Testis (tissue), 3 donors: ENCODE results near the gene CD81. TPM values are rescaled to one million over a fixed set of nuclear protein-coding genes. Genes with fewer than 3 reads are reported as not detected.

Experiments
- DNase-seq: peaks from one replicate; pipeline ENCODE4 v3.0.0-alpha.2; 2019
- H3K27ac ChIP-seq, 2 donors: fragments of 200-600 bp; sonication (generic); one replicate each; pipeline ENCODE4 v1.5.1; 2019
- H3K27me3 ChIP-seq: fragments of 200-600 bp; sonication (generic); one replicate; pipeline ENCODE4 v1.5.1; 2019
- H3K36me3 ChIP-seq: fragments of 200-600 bp; sonication (generic); one replicate; pipeline ENCODE4 v1.5.1; 2017; ENCODE audit warnings: low read depth; ENCODE audit errors: missing control alignments
- H3K4me1 ChIP-seq: fragments of 200-600 bp; sonication (generic); one replicate; pipeline ENCODE4 v1.5.1; 2019
- H3K4me3 ChIP-seq, 2 donors: fragments of 200-600 bp; sonication (generic); one replicate each; pipeline ENCODE4 v1.5.1; 2017 to 2019
- H3K9me3 ChIP-seq: fragments of 200-600 bp; sonication (generic); one replicate; pipeline ENCODE4 v1.5.1; 2017
- POLR2A ChIP-seq: fragments of 450-650 bp; IDR thresholded peaks from one replicate; pipeline ENCODE4 v1.6.1; 2017; ENCODE audit warnings: antibody characterized with exemption, mild to moderate bottlenecking, moderate library complexity
- WGBS, 2 donors: methylation state at CpG; one replicate each; pipeline ENCODE4 v1.1.5; 2018; 5-methylcytosine and 5-hydroxymethylcytosine counted together
- intact Hi-C: fragments of 100-400 bp; cut with DNase I; formaldehyde crosslinking; loops from one replicate; pipeline ENCODE4 v1.15.1; 2023; ENCODE audit warnings: low total_unique reads
- polyA plus RNA-seq: library from polyadenylated mRNA; stranded (reverse); fragments of 350-450 nt; fragmentation: Illumina TruSeq; extraction: RNeasy Lipid Tissue Mini Kit (QIAGEN cat#74804); gene quantifications from one replicate; pipeline ENCODE4 v1.2.3, GENCODE V29; 2014; ENCODE audit warnings: low read depth, low replicate concordance; ENCODE audit not compliant: insufficient read depth
- total RNA-seq, 2 donors: library from RNA; depleted of rRNA; stranded (reverse); fragments of >200 nt; gene quantifications; one replicate each; pipeline ENCODE4 v1.2.3, GENCODE V29; 2016
- TF ChIP-seq, protein P1 (sequence below), 3 experiments: fragments of 450-650 bp in 2 of 3; fragments of 200-600 bp in 1 of 3; sonication (generic) in 1 of 3; IDR thresholded peaks; one replicate each; pipeline ENCODE4 v1.5.1; 2016 to 2019; ENCODE audit warnings: antibody characterized with exemption in 3 of 3, mild to moderate bottlenecking in 2 of 3, moderate library complexity in 1 of 3

CD81 gene
- total and polyA plus RNA-seq, 3 donors from 2014 or later = 541 to 829 (median 665) TPM

DNA sequence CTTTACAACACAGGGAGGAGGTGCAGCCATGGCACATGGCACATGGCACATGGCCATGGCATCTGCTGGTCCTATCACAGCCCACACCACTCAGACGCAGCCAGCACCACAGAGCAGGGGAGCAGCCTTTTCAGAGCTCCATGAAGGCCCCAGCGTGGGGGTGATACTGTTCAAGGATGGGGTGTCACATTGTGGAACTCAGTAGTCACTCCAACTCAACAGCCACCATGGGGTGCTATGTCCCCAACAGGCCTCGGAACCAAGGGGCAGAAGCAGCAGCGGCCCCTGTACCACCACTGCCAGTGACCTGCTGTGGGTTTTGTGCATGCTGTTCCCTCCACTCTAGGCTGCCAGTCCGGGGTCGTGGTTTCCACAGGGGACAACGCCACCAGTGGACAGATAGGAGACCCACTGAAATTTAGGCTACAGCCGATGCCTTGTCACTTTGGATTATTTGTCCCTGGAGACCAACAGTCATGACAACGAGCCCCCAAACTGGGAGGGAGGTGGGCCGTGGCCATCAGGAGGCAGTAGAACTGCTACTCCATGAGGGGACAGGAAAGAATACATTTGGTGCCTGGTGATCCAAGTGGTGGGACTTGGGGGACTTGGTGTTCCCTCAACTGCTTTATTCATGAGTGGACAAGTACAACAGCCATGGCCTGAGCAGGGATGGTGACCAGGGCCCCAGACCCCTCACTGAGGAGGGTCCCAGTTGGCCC is 30.4 kb upstream of the CD81 start:
- no peak for DNase-seq

DNA sequence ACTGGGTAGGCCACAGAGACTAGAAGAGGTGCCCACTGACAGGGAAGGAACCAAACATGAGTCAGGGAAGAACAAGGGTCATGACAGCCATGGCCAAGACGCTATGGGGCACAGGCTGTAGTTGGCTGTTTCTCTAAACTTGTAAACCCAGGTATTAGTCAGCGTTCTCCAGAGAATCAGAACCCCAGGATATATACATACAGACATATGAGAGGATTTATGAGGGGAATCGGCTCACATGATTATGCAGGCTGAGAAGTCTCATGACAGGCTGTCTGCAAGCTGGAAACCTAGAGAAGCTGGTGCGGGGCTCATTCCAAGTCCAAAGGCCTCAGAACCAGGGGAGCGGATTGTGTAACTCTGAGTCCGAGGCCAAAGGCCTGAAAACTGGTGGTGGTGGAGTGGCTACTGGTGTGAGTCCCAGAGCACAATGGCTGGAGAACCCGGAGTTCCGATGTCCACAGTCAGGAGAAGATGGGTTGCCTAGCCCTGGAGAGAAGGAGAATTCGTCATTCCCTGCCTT is 29.7 kb upstream of the CD81 start:
- intact Hi-C loops = no loop called here
- Histone ChIP-seq H3K27me3 (no peaks in the 10 kb centered on the region), H3K36me3 (no peaks in the 10 kb centered on the region), H3K4me3 (no peak overlapping the region), H3K9me3 (no peaks in the 10 kb centered on the region), H3K27ac (no peak overlapping the region), H3K4me1 (peaks cover 3% of the 10 kb centered on the region)
- 79 to 85% methylated on average over 9 of the region's 9 CpGs for WGBS, 2 donors
- TF ChIP-seq, protein P1, sequence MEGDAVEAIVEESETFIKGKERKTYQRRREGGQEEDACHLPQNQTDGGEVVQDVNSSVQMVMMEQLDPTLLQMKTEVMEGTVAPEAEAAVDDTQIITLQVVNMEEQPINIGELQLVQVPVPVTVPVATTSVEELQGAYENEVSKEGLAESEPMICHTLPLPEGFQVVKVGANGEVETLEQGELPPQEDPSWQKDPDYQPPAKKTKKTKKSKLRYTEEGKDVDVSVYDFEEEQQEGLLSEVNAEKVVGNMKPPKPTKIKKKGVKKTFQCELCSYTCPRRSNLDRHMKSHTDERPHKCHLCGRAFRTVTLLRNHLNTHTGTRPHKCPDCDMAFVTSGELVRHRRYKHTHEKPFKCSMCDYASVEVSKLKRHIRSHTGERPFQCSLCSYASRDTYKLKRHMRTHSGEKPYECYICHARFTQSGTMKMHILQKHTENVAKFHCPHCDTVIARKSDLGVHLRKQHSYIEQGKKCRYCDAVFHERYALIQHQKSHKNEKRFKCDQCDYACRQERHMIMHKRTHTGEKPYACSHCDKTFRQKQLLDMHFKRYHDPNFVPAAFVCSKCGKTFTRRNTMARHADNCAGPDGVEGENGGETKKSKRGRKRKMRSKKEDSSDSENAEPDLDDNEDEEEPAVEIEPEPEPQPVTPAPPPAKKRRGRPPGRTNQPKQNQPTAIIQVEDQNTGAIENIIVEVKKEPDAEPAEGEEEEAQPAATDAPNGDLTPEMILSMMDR (IDR thresholded peaks at IDR 0.05) = no peak
- TF ChIP-seq POLR2A = no peak
- no peak for DNase-seq

More for the DNA sequence above, 30.4 kb upstream of the CD81 start:
- Histone ChIP-seq H3K27ac (no peak overlapping the region), H3K36me3 (no peaks in the 10 kb centered on the region), H3K4me3 (no peak overlapping the region), H3K27me3 (no peaks in the 10 kb centered on the region), H3K4me1 (peaks cover 3% of the 10 kb centered on the region), H3K9me3 (no peaks in the 10 kb centered on the region)
- TF ChIP-seq, protein P1 (IDR thresholded peaks at IDR 0.05) = no peak
- TF ChIP-seq POLR2A = no peak
- WGBS, 2 donors = 81 to 86% methylated on average over 8 to 10 of the region's 10 CpGs
- intact Hi-C loops = no loop called here

DNA sequence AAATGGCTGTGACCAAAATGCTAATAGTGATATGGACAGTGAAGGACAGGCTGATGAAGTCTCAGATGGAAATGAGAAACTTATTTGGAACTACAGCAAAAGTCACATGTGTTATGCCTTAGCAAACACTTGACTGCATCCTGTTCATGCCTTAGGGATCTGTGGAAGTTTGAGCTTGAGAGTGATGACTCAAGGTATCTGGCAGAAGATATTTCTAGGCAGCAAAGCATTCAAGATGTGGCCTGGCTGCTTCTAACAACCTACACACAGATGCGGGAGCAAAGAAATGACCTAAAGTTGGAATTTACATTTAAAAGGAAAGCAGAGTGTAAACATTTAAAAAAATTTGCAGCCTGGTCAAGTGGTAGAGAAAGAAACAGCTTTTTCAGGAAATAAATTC is 28.1 kb upstream of the CD81 start:
- intact Hi-C loops = no loop called here
- no peak for DNase-seq

DNA sequence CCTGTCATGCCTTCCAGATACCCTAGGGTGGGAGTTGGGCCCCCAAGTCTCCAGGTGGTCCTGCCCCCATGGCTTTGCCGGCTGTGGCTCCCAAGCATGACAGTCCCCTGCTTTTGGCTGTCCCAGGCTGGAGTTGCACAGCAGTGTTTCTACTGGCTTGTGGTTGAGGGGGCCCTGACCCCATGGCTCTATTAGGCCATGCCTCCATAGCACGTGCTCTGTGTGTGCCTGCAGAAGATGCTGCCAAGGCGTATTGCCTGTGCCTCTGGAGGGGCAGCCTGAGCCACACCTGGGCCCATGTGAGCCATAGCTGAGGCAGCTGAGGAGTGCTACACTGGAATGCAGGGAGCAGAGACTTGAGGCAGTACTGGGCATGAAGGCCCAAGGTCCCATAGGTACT is 25.4 kb upstream of the CD81 start:
- Histone ChIP-seq H3K27me3 (no peaks in the 10 kb centered on the region), H3K9me3 (no peaks in the 10 kb centered on the region), H3K36me3 (no peaks in the 10 kb centered on the region), H3K27ac (no peak overlapping the region), H3K4me1 (no peaks in the 10 kb centered on the region), H3K4me3 (no peak overlapping the region)
- no peak for TF ChIP-seq POLR2A
- TF ChIP-seq, protein P1 (IDR thresholded peaks at IDR 0.05) = no peak
- intact Hi-C loops = no loop called here
- no peak for DNase-seq
- 76 to 100% methylated on average over 1 to 3 of the region's 3 CpGs for WGBS, 2 donors

More for the DNA sequence above, 28.1 kb upstream of the CD81 start:
- no peak overlapping the region for H3K27ac ChIP-seq
- H3K36me3 ChIP-seq = no peaks in the 10 kb centered on the region
- H3K4me3 ChIP-seq = no peak overlapping the region
- TF ChIP-seq, protein P1 (IDR thresholded peaks at IDR 0.05) = no peak
- no peak for TF ChIP-seq POLR2A
- H3K4me1 ChIP-seq = no peaks in the 10 kb centered on the region
- H3K27me3 ChIP-seq = no peaks in the 10 kb centered on the region
- WGBS, 2 donors = 91 to 100% methylated on average over 1 of the region's 1 CpG
- no peaks in the 10 kb centered on the region for H3K9me3 ChIP-seq

DNA sequence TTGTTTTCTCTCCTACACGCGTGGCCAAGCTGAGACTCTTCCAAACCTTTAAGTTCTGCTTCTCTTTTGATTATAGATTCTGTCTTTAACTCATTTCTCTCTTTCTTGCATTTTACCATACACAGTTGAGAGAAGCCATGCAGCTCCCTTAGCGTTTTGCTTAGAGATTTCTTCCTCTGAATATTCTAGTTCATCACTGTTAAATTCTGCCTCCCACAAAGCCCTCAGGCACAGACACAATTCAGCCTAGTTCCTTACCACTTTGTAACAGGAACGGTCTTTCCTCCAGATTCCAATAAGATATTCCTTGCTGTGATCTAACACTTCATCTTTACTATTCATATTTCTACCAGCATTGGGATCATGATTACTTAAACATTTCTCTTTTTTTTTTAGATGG is 24.7 kb upstream of the CD81 start:
- DNase-seq = no peak
- Histone ChIP-seq H3K4me1 (no peaks in the 10 kb centered on the region), H3K9me3 (no peaks in the 10 kb centered on the region), H3K27ac (no peak overlapping the region), H3K4me3 (no peak overlapping the region), H3K27me3 (no peaks in the 10 kb centered on the region), H3K36me3 (no peaks in the 10 kb centered on the region)
- 81 to 83% methylated on average over 4 of the region's 4 CpGs for whole genome bisulfite sequencing, 2 donors
- TF ChIP-seq, protein P1 (IDR thresholded peaks at IDR 0.05) = no peak
- no peak for TF ChIP-seq POLR2A
- intact Hi-C loops = no loop called here
